ENCODE results near the gene CHD9. TPM values are rescaled to one million over a fixed set of nuclear protein-coding genes. Genes with fewer than 3 reads are reported as not detected.

The CHD9 gene
- total RNA-seq, 1 experiment from 2014 or later: 26.3 TPM

DNA sequence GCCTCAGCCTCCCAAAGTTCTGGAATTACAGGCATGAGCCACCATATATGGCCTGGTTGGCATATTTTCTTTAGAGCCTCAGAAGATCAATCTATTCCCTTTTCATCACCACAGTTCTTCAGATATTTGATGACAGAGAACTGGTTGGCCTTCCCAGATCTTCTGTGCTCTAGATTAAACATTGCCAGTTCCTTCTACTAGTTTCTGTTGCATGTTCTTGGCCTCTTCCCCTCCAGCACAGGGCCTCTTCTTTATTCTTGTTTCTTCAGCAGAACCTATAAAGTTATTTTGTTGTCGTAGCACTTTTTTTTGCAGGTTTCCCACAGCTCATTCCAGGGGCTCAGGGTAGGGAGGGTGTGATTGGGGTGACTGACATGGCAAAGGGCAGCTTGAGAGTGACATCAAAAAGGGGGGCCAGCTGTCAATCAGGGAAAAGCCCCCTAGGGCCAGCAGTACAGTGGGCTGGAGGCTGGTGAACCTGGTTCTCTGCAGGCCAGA is 9.3 kb downstream of the CHD9 start:
- H3K4me3 ChIP-seq: no peak overlapping the region
- TF ChIP-seq, protein P1, sequence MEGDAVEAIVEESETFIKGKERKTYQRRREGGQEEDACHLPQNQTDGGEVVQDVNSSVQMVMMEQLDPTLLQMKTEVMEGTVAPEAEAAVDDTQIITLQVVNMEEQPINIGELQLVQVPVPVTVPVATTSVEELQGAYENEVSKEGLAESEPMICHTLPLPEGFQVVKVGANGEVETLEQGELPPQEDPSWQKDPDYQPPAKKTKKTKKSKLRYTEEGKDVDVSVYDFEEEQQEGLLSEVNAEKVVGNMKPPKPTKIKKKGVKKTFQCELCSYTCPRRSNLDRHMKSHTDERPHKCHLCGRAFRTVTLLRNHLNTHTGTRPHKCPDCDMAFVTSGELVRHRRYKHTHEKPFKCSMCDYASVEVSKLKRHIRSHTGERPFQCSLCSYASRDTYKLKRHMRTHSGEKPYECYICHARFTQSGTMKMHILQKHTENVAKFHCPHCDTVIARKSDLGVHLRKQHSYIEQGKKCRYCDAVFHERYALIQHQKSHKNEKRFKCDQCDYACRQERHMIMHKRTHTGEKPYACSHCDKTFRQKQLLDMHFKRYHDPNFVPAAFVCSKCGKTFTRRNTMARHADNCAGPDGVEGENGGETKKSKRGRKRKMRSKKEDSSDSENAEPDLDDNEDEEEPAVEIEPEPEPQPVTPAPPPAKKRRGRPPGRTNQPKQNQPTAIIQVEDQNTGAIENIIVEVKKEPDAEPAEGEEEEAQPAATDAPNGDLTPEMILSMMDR (conservative IDR thresholded peaks at IDR 0.05): no peak
- no peak for TF ChIP-seq EZH2 (IDR thresholded peaks at IDR 0.05; ENCODE audit: low read depth)

DNA sequence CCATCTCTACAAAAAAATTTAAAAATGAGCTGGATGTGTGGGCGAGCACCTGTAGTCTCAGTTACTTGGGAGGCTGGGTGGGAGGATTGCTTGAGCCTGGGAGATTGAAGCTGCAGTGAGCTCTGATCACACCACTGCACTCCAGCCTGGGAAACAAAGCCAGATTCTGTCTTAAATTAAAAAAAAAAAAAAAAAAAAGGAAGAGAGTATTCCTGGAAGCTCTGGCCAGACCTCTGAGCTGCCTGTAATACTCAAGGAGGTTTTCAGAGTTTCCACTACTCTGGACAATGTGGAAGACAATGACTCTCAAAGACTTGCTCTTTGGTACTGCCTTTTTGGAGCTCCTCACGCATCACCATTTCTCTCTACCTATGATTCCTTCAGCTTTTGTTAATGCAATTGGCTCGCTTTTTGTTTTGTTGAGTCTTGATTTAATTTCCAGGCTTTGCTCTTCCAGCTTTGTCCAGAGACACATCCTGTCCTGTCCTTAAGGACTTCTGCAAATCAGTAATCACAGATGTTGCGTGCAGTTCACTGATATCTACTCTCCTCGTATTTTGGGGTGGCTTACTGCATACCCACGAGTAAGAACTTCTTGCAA is 10.8 kb downstream of the CHD9 start:
- Histone ChIP-seq H3K4me3 (no peak overlapping the region), H4K20me1 (ENCODE audit: insufficient read depth) (no peaks in the 10 kb centered on the region), H3F3A (ENCODE audit: insufficient read depth, low read depth) (no peaks in the 10 kb centered on the region), H3K9me3 (ENCODE audit: insufficient read depth, low read depth) (no peaks in the 10 kb centered on the region), H3K36me3 (ENCODE audit: low read depth) (no peaks in the 10 kb centered on the region), H2AFZ (no peak overlapping the region), H3K27ac (no peak overlapping the region), H3K4me1 (replicated peaks; ENCODE audit: insufficient read depth) (0 out of 2 replicates have a peak, but pooled peaks cover 6% of the 10 kb centered on the region), H3K79me2 (ENCODE audit: low read depth) (no peaks in the 10 kb centered on the region), H3K4me2 (no peak overlapping the region), H3K27me3 (ENCODE audit: insufficient read depth, low read depth) (no peaks in the 10 kb centered on the region), H3K9me2 (ENCODE audit: insufficient read depth) (no peaks in the 10 kb centered on the region)
- intact Hi-C loops (cut with micrococcal nuclease; ENCODE audit: unreplicated experiment): no loop called here
- CTCF ChIA-PET: no interaction called here
- no peak for DNase-seq
- POLR2A ChIA-PET (ENCODE audit: unreplicated experiment): interaction anchor here (0.5 to 0.6 kb wide), 2 partner anchors 52 to 865 kb away, joined by 8 read pairs; no protein-coding TSS in a partner anchor
- no TSS peak for BruUV-seq (replicated peaks)
- TF ChIP-seq, protein P1 (conservative IDR thresholded peaks at IDR 0.05): no peak
- no peak for TF ChIP-seq EZH2 (IDR thresholded peaks at IDR 0.05; ENCODE audit: low read depth)

More for the DNA sequence above, 9.3 kb downstream of the CHD9 start:
- no peaks in the 10 kb centered on the region for H3F3A ChIP-seq (ENCODE audit: insufficient read depth, low read depth)
- H3K79me2 ChIP-seq (ENCODE audit: low read depth): no peaks in the 10 kb centered on the region
- H3K27me3 ChIP-seq (ENCODE audit: insufficient read depth, low read depth): no peaks in the 10 kb centered on the region
- no peak overlapping the region for H3K27ac ChIP-seq
- H3K36me3 ChIP-seq (ENCODE audit: low read depth): no peaks in the 10 kb centered on the region
- no TSS peak for BruUV-seq (replicated peaks)
- DNase-seq: no peak
- H4K20me1 ChIP-seq (ENCODE audit: insufficient read depth): no peaks in the 10 kb centered on the region
- 0 out of 2 replicates have a peak, but pooled peaks cover 6% of the 10 kb centered on the region for H3K4me1 ChIP-seq (replicated peaks; ENCODE audit: insufficient read depth)
- POLR2A ChIA-PET (ENCODE audit: unreplicated experiment): no interaction called here
- CTCF ChIA-PET: no interaction called here
- intact Hi-C loops (cut with micrococcal nuclease; ENCODE audit: unreplicated experiment): no loop called here
- no peaks in the 10 kb centered on the region for H3K9me2 ChIP-seq (ENCODE audit: insufficient read depth)
- H2AFZ ChIP-seq: no peak overlapping the region
- no peak overlapping the region for H3K4me2 ChIP-seq
- no peaks in the 10 kb centered on the region for H3K9me3 ChIP-seq (ENCODE audit: insufficient read depth, low read depth)

DNA sequence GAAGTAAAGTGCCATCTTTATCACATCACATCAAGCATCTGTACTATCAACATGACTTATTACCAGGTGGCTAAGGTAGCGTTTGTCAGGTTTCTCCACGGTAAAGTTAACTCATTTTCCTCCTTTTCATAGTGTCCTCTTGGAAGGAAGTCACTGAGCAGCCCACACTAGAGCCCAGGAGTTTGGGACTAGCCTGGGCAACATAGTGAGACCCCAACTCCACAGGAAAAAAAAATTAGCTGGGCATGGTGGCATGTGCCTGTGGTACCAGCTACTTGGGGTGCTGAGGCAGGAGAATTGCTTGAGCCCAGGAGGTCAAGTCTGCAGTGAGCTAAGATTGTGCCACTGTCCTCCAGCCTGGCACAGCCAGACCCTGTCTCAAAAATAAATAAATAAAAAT is 12.9 kb downstream of the CHD9 start:
- no peak overlapping the region for H2AFZ ChIP-seq
- H3K27me3 ChIP-seq (ENCODE audit: insufficient read depth, low read depth): no peaks in the 10 kb centered on the region
- TF ChIP-seq, protein P1 (conservative IDR thresholded peaks at IDR 0.05): no peak
- TF ChIP-seq EZH2 (IDR thresholded peaks at IDR 0.05; ENCODE audit: low read depth): no peak
- ChIA-PET CTCF (no interaction called here), POLR2A (ENCODE audit: unreplicated experiment) (no interaction called here)
- intact Hi-C loops (cut with micrococcal nuclease; ENCODE audit: unreplicated experiment): no loop called here
- H4K20me1 ChIP-seq (ENCODE audit: insufficient read depth): no peaks in the 10 kb centered on the region
- H3K4me3 ChIP-seq: no peak overlapping the region
- no peak for DNase-seq
- H3K4me2 ChIP-seq: no peak overlapping the region
- H3K79me2 ChIP-seq (ENCODE audit: low read depth): no peaks in the 10 kb centered on the region
- H3K4me1 ChIP-seq (replicated peaks; ENCODE audit: insufficient read depth): no peaks in the 10 kb centered on the region
- H3K9me3 ChIP-seq (ENCODE audit: insufficient read depth, low read depth): no peaks in the 10 kb centered on the region
- no peak overlapping the region for H3K27ac ChIP-seq
- no TSS peak for BruUV-seq (replicated peaks)
- H3F3A ChIP-seq (ENCODE audit: insufficient read depth, low read depth): no peaks in the 10 kb centered on the region
- no peaks in the 10 kb centered on the region for H3K9me2 ChIP-seq (ENCODE audit: insufficient read depth)
- no peaks in the 10 kb centered on the region for H3K36me3 ChIP-seq (ENCODE audit: low read depth)

Measured in PC-9 (cell line).